ENCODE measurements around the gene EXOSC7.
"Not testable (repeated sequence)": the region's sequence is repeated elsewhere in the genome, so short reads cannot be mapped to it uniquely, and the experiment has no call there.

- TF ChIP-seq GABPA (IDR thresholded peaks at IDR 0.05 in 1 of 2, conservative IDR thresholded peaks at IDR 0.05 in 1 of 2); CTCF (IDR thresholded peaks at IDR 0.05; ENCODE audit: low read depth, low read length, missing input control); JUND (IDR thresholded peaks at IDR 0.05); REST (IDR thresholded peaks at IDR 0.05); FOXA1 (IDR thresholded peaks at IDR 0.05); TAF1 (conservative IDR thresholded peaks at IDR 0.05); EGR1 (IDR thresholded peaks at IDR 0.05; ENCODE audit: low read depth in 2 of 2); RAD21 (IDR thresholded peaks at IDR 0.05); SP1 (IDR thresholded peaks at IDR 0.05): not testable (repeated sequence)
Observed at GRCh38 chr3:45053805-45054195, 77.8 kb downstream of the EXOSC7 start.

Measured in liver (tissue), 3 donors.